ENCODE data around the gene AWAT1. TPM values are rescaled to one million over a fixed set of nuclear protein-coding genes. Genes with fewer than 3 reads are reported as not detected.
"Not testable (repeated sequence)": the region's sequence is repeated elsewhere in the genome, so short reads cannot be mapped to it uniquely, and the experiment has no call there.

Gene AWAT1
- total and polyA plus RNA-seq, 2 experiments from 2014 or later = not detected

DNA sequence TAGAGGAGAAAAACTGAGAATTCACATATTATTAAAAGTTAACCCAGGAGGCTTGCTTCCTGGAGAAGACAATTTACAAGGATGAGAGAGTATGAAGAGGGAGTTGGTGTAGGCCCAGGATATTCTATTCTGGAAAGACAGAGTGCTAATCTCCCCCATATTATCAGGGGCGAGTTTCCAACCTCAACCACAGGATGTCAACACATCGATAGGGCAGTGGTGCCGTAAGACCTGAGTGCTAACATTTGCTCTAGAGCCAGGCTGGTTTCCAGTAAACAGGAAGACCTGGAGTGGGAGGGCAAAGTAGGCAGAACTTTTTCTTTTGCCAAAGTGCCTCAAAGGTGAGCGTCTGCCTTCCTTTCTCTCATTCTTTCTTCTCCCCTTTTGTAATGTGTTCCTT is 2.8 kb upstream of the AWAT1 start:
- no peaks in the 10 kb centered on the region for H3K4me1 ChIP-seq (ENCODE audit: insufficient read depth)
- no peak overlapping the region for H3K9ac ChIP-seq
- no peaks in the 10 kb centered on the region for H3F3A ChIP-seq (ENCODE audit: insufficient read depth)
- no peaks in the 10 kb centered on the region for H4K20me1 ChIP-seq (ENCODE audit: insufficient read depth)
- in situ Hi-C loops (cut with MboI) = no loop called here
- no peak for DNase-seq
- H3K27me3 ChIP-seq (replicated peaks; ENCODE audit: insufficient read depth) = no peaks in the 10 kb centered on the region
- H3K9me3 ChIP-seq (ENCODE audit: low read depth) = no peaks in the 10 kb centered on the region
- no peak overlapping the region for H3K4me2 ChIP-seq (ENCODE audit: unreplicated experiment)
- no peak overlapping the region for H3K27ac ChIP-seq
- WGBS, 2 experiments (ENCODE audit: low coverage in 1 of 2, low lambda C conversion rate in 2 of 2, missing lambda C conversion rate in 2 of 2) = 73 to 96% methylated on average over 3 to 4 of the region's 4 CpGs
- H3K36me3 ChIP-seq (ENCODE audit: low read depth) = no peaks in the 10 kb centered on the region
- TF ChIP-seq EZH2phosphoT487 (IDR thresholded peaks at IDR 0.05; ENCODE audit: insufficient read depth, low read depth) = no peak
- no peak for TF ChIP-seq EZH2 (IDR thresholded peaks at IDR 0.05; ENCODE audit: insufficient read depth, poor library complexity, severe bottlenecking)
- H2AFZ ChIP-seq = no peak overlapping the region
- H3K79me2 ChIP-seq (ENCODE audit: insufficient read depth) = no peaks in the 10 kb centered on the region
- no peak overlapping the region for H3K4me3 ChIP-seq
- H3K9me2 ChIP-seq (ENCODE audit: insufficient read depth) = no peaks in the 10 kb centered on the region

DNA sequence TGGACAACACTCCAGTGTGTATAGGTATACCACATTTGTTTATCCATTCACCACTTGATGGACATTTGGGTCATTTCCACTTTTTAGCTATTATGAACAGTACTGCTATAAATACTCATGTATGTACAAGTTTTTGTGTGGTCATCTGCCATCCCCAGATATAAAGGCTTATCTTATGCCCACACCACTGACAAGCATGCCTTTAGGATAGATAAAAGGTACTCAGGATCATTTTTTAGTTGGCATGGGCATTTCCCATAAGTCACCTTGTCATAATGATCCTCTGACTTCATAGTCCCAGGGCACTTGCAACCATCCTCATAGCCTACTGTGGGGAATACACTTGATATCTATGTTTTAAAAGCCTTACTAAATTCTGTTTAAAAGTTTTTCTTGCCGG is 6.3 kb downstream of the AWAT1 start:
- H2AFZ ChIP-seq = no peak overlapping the region
- WGBS, 2 experiments (ENCODE audit: low coverage in 1 of 2, low lambda C conversion rate in 2 of 2, missing lambda C conversion rate in 2 of 2) = 83 to 93% methylated on average over 1 of the region's 1 CpG
- no peaks in the 10 kb centered on the region for H3K4me1 ChIP-seq (ENCODE audit: insufficient read depth)
- in situ Hi-C loops (cut with MboI) = no loop called here
- no peaks in the 10 kb centered on the region for H3F3A ChIP-seq (ENCODE audit: insufficient read depth)
- H3K9ac ChIP-seq = no peak overlapping the region
- H3K79me2 ChIP-seq (ENCODE audit: insufficient read depth) = no peaks in the 10 kb centered on the region
- no peaks in the 10 kb centered on the region for H3K9me3 ChIP-seq (ENCODE audit: low read depth)
- no peak overlapping the region for H3K4me2 ChIP-seq (ENCODE audit: unreplicated experiment)
- no peaks in the 10 kb centered on the region for H3K9me2 ChIP-seq (ENCODE audit: insufficient read depth)
- H3K27me3 ChIP-seq (replicated peaks; ENCODE audit: insufficient read depth) = no peaks in the 10 kb centered on the region
- H3K36me3 ChIP-seq (ENCODE audit: low read depth) = no peaks in the 10 kb centered on the region
- no peaks in the 10 kb centered on the region for H4K20me1 ChIP-seq (ENCODE audit: insufficient read depth)
- no peak for DNase-seq
- no peak overlapping the region for H3K27ac ChIP-seq
- no peak for TF ChIP-seq EZH2 (IDR thresholded peaks at IDR 0.05; ENCODE audit: insufficient read depth, poor library complexity, severe bottlenecking)
- TF ChIP-seq EZH2phosphoT487 (IDR thresholded peaks at IDR 0.05; ENCODE audit: insufficient read depth, low read depth) = no peak
- H3K4me3 ChIP-seq = no peak overlapping the region

DNA sequence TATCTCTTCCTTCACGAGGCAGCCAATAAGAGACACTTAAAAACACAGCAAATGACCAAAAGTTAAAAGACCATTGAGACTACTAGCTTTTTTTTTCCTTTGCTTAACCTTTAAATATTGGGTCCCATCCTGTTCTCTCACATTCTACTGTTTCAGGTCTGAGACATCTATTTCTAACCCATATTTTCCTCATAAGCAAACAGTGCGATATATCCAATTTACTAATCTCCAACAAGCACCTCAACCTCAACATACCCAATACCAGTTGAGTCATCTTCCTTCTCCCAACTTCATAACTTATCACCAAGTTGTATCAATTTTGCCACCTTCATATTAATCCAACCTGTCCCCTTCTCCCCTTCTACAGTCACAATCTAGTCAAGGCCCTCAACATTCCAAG is 7.0 kb downstream of the AWAT1 start:
- Histone ChIP-seq H3K27me3 (replicated peaks; ENCODE audit: insufficient read depth) (no peaks in the 10 kb centered on the region), H2AFZ (no peak overlapping the region), H3K79me2 (ENCODE audit: insufficient read depth) (no peaks in the 10 kb centered on the region), H3K9me2 (ENCODE audit: insufficient read depth) (no peaks in the 10 kb centered on the region), H3F3A (ENCODE audit: insufficient read depth) (no peaks in the 10 kb centered on the region), H3K4me1 (ENCODE audit: insufficient read depth) (no peaks in the 10 kb centered on the region), H3K36me3 (ENCODE audit: low read depth) (no peaks in the 10 kb centered on the region), H3K9ac (no peak overlapping the region), H3K27ac (no peak overlapping the region), H3K9me3 (ENCODE audit: low read depth) (no peaks in the 10 kb centered on the region), H4K20me1 (ENCODE audit: insufficient read depth) (no peaks in the 10 kb centered on the region), H3K4me2 (ENCODE audit: unreplicated experiment) (no peak overlapping the region), H3K4me3 (no peak overlapping the region)
- TF ChIP-seq EZH2phosphoT487 (IDR thresholded peaks at IDR 0.05; ENCODE audit: insufficient read depth, low read depth) (no peak), EZH2 (IDR thresholded peaks at IDR 0.05; ENCODE audit: insufficient read depth, poor library complexity, severe bottlenecking) (no peak)
- 50 to 55% methylated on average over 2 of the region's 2 CpGs for WGBS, 2 experiments (ENCODE audit: low coverage in 1 of 2, low lambda C conversion rate in 2 of 2, missing lambda C conversion rate in 2 of 2)
- in situ Hi-C loops (cut with MboI) = no loop called here
- DNase-seq = no peak

DNA sequence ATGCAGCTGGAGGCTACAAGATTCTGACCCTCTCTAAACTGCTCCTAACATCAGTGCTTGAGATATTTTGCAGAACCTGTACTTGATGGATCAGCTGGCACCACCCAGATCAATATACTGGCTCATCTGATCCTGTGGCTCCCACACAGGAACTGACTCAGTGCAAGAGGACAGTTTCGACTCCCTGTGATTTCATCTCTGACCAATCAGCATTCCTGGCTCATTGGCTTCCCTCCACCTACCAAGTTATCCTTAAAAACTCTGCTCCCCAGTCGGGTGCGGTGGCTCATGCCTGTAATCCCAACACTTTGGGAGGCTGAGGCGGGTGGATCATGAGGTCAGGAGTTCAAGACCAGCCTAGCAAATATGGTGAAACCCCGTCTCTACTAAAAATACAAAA is 9.1 kb downstream of the AWAT1 start:
- H3K4me3 ChIP-seq; H3K4me1 ChIP-seq (ENCODE audit: insufficient read depth); H3K27ac ChIP-seq; H3K9me2 ChIP-seq (ENCODE audit: insufficient read depth); H2AFZ ChIP-seq; in situ Hi-C loops (cut with MboI); H3K36me3 ChIP-seq (ENCODE audit: low read depth); H3K9ac ChIP-seq; H3K4me2 ChIP-seq (ENCODE audit: unreplicated experiment); H3K9me3 ChIP-seq (ENCODE audit: low read depth); H3F3A ChIP-seq (ENCODE audit: insufficient read depth); H3K27me3 ChIP-seq (replicated peaks; ENCODE audit: insufficient read depth); H3K79me2 ChIP-seq (ENCODE audit: insufficient read depth); H4K20me1 ChIP-seq (ENCODE audit: insufficient read depth): not testable (repeated sequence)
- DNase-seq = peak; percentile 19
- WGBS, 2 experiments (ENCODE audit: low coverage in 1 of 2, low lambda C conversion rate in 2 of 2, missing lambda C conversion rate in 2 of 2) = 65 to 76% methylated on average over 4 to 5 of the region's 5 CpGs

DNA sequence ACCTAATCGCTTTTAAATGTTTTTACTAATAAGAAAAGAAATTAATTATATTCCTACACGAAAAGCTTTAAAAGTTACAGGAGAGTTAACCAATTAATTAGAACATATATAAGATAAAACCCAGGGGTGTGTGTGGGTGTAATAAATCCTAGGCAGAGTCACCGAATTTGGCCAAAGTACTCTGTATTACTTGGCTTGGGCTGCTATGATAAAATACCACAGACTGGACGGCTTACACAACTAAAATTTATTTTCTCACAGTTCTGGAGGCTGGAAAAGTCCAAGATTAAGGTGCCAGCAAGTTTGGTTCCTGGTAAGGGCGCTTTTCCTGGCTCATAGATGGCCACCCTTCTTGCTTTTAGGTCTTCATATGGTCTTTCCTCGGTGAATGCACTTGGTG is 10.4 kb downstream of the AWAT1 start:
- Histone ChIP-seq H3F3A (ENCODE audit: insufficient read depth) (no peaks in the 10 kb centered on the region), H3K9ac (no peak overlapping the region), H3K4me2 (ENCODE audit: unreplicated experiment) (no peak overlapping the region), H3K4me1 (ENCODE audit: insufficient read depth) (no peaks in the 10 kb centered on the region), H3K9me3 (ENCODE audit: low read depth) (no peaks in the 10 kb centered on the region), H3K4me3 (no peak overlapping the region), H2AFZ (no peak overlapping the region), H3K36me3 (ENCODE audit: low read depth) (no peaks in the 10 kb centered on the region), H3K27ac (no peak overlapping the region), H3K79me2 (ENCODE audit: insufficient read depth) (no peaks in the 10 kb centered on the region), H3K27me3 (replicated peaks; ENCODE audit: insufficient read depth) (no peaks in the 10 kb centered on the region), H3K9me2 (ENCODE audit: insufficient read depth) (no peaks in the 10 kb centered on the region), H4K20me1 (ENCODE audit: insufficient read depth) (no peaks in the 10 kb centered on the region)
- WGBS, 2 experiments (ENCODE audit: low coverage in 1 of 2, low lambda C conversion rate in 2 of 2, missing lambda C conversion rate in 2 of 2) = 81 to 87% methylated on average over 6 of the region's 6 CpGs
- no peak for TF ChIP-seq EZH2 (IDR thresholded peaks at IDR 0.05; ENCODE audit: insufficient read depth, poor library complexity, severe bottlenecking)
- no peak for TF ChIP-seq EZH2phosphoT487 (IDR thresholded peaks at IDR 0.05; ENCODE audit: insufficient read depth, low read depth)
- in situ Hi-C loops (cut with MboI) = no loop called here
- no peak for DNase-seq
